Measurements from ENCODE around the gene LYPLA2. TPM values are rescaled to one million over a fixed set of nuclear protein-coding genes. Genes with fewer than 3 reads are reported as not detected.

Gene LYPLA2
- total RNA-seq, 1 donor from 2014 or later = 75.5 TPM

DNA sequence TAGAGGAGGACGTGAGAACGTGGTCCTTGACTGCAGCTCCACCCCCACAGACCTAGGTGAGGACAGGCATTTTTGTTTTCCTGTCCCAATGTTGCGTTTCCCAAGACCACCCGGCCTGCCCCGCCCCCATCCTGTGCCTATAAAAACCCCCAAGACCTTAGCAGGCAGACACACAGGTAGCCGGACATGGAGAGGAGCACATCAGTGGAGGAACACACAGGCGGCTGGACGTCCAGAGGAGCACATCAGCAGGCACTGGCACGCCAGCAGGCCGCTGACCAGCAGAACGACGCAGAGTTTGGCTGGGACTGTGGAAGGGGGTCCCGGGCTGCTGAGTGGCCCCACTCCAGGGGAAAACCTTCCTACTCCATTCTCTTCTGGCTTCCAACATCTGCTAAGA, 47.0 kb downstream of the LYPLA2 start:
- Mint-ChIP-seq H3K27me3 (ENCODE audit: low read depth) (peaks cover 31% of the 10 kb centered on the region), H3K27ac (peak overlapping the region; percentile 53), H3K36me3 (no peaks in the 10 kb centered on the region), H3K9me3 (no peaks in the 10 kb centered on the region), H3K4me1 (peaks cover 10% of the 10 kb centered on the region), H3K4me3 (peak overlapping the region; percentile 71)
- TF ChIP-seq, protein P1, sequence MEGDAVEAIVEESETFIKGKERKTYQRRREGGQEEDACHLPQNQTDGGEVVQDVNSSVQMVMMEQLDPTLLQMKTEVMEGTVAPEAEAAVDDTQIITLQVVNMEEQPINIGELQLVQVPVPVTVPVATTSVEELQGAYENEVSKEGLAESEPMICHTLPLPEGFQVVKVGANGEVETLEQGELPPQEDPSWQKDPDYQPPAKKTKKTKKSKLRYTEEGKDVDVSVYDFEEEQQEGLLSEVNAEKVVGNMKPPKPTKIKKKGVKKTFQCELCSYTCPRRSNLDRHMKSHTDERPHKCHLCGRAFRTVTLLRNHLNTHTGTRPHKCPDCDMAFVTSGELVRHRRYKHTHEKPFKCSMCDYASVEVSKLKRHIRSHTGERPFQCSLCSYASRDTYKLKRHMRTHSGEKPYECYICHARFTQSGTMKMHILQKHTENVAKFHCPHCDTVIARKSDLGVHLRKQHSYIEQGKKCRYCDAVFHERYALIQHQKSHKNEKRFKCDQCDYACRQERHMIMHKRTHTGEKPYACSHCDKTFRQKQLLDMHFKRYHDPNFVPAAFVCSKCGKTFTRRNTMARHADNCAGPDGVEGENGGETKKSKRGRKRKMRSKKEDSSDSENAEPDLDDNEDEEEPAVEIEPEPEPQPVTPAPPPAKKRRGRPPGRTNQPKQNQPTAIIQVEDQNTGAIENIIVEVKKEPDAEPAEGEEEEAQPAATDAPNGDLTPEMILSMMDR (IDR thresholded peaks at IDR 0.05; ENCODE audit: unreplicated experiment) = no peak
- peak in 1 of 2 experiments; percentile 38 for DNase-seq (ENCODE audit: low spot score in 2 of 2, unreplicated experiment in 2 of 2)

DNA sequence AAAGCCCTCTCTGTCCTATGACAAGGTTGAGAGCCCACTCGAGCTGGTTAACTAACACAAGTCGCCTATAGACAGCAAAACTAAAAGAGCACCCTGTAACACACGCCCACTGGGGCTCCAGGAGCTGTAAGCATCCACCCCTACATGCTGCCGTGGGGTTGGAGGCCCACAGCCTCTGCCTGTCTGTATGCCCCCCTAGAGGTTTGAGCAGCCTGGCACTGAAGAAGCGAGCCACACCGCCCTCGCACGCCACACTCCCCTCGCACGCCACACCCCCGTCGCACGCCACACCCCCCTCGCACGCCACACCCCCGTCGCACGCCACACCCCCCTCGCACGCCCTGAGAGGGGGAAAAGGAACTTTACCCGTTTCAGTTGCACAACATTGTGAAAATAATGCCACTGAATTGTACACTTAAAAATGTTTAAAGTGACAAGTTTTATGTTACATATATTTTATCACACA, 47.5 kb downstream of the LYPLA2 start:
- Mint-ChIP-seq H3K9me3 (no peaks in the 10 kb centered on the region), H3K27me3 (ENCODE audit: low read depth) (peaks cover 31% of the 10 kb centered on the region), H3K27ac (peak overlapping the region; percentile 53), H3K4me3 (peak overlapping the region; percentile 71), H3K4me1 (peaks cover 10% of the 10 kb centered on the region), H3K36me3 (no peaks in the 10 kb centered on the region)
- DNase-seq (ENCODE audit: low spot score in 2 of 2, unreplicated experiment in 2 of 2) = peak; percentile 30 to 72
- TF ChIP-seq, protein P1 (IDR thresholded peaks at IDR 0.05; ENCODE audit: unreplicated experiment) = no peak

DNA sequence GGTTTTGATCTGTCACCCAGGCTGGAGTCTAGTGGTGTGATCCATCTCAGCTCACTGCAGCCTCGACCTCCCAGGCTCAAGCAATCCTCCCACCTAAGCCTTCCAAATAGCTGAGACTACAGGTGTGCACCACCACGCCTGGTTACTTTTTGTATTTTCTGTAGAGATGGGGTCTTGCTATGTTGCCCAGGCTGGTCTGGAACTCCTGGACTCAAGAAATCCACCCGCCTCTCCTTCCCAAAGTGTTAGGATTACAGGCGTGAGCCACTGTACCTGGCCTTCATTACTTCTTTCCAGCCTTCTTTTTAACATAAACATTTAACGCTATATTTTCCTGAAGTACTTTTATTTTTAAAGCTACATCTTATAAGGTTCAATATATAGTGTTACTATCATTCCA, 52.7 kb downstream of the LYPLA2 start:
- Mint-ChIP-seq H3K4me3 (no peak overlapping the region), H3K27me3 (ENCODE audit: low read depth) (peaks cover 12% of the 10 kb centered on the region), H3K9me3 (peaks cover 15% of the 10 kb centered on the region), H3K36me3 (peaks cover 28% of the 10 kb centered on the region), H3K27ac (no peak overlapping the region), H3K4me1 (peaks cover under 1% of the 10 kb centered on the region)
- no peak for DNase-seq (ENCODE audit: low spot score in 2 of 2, unreplicated experiment in 2 of 2)
- TF ChIP-seq, protein P1 (IDR thresholded peaks at IDR 0.05; ENCODE audit: unreplicated experiment) = no peak

Other genes starting within 250 kb of the LYPLA2 start
- 456 to 487 TPM (median 468 TPM) in 3 replicates for gene ID3, start 231.6 kb upstream of the LYPLA2 start, total RNA-seq
- 1,158 to 1,228 TPM (median 1,198 TPM) in 3 replicates for gene RPL11, start 99.3 kb upstream of the LYPLA2 start, total RNA-seq
- 28.4 to 31.5 TPM (median 30.4 TPM) in 3 replicates for gene ELOA, start 47.7 kb upstream of the LYPLA2 start, total RNA-seq
- 52.1 to 53.9 TPM (median 52.7 TPM) in 3 replicates for gene PITHD1, start 12.7 kb upstream of the LYPLA2 start, total RNA-seq
- 22.5 to 26.9 TPM (median 26.9 TPM) in 3 replicates for gene GALE, start 9.6 kb downstream of the LYPLA2 start, total RNA-seq
- gene HMGCL, start 34.3 kb downstream of the LYPLA2 start, total RNA-seq = 27.4 to 30.7 TPM (median 29.2 TPM) in 3 replicates
- gene FUCA1, start 77.1 kb downstream of the LYPLA2 start, total RNA-seq = 18.9 to 21.3 TPM (median 19.0 TPM) in 3 replicates
- not detected in 3 replicates for gene CNR2, start 122.2 kb downstream of the LYPLA2 start, total RNA-seq
- gene PNRC2, start 168.7 kb downstream of the LYPLA2 start, total RNA-seq = 134 to 150 TPM (median 149 TPM) in 3 replicates
- gene SRSF10, start 189.2 kb downstream of the LYPLA2 start, total RNA-seq = 201 to 216 TPM (median 208 TPM) in 3 replicates